ENCODE results near the gene SLC2A1. TPM values are rescaled to one million over a fixed set of nuclear protein-coding genes. Genes with fewer than 3 reads are reported as not detected.
"Not testable (repeated sequence)": the region's sequence is repeated elsewhere in the genome, so short reads cannot be mapped to it uniquely, and the experiment has no call there.

The SLC2A1 gene
- total RNA-seq, 1 donor from 2014 or later, result 265 TPM

- no peak overlapping the region for H3K27ac Mint-ChIP-seq (ENCODE audit: unreplicated experiment)
- peak; percentile 44 for DNase-seq (ENCODE audit: low read depth, low spot score)
- H3K4me3 Mint-ChIP-seq, result peak overlapping the region; percentile 85
- peaks cover 4% of the 10 kb centered on the region for H3K36me3 Mint-ChIP-seq (ENCODE audit: low read depth)
- H3K4me1 Mint-ChIP-seq, result peaks cover 47% of the 10 kb centered on the region
- peaks cover 12% of the 10 kb centered on the region for H3K27me3 Mint-ChIP-seq (ENCODE audit: low read depth)
- TF ChIP-seq CTCF (conservative IDR thresholded peaks at IDR 0.05), result peak; percentile 70
- H3K9me3 Mint-ChIP-seq, result no peaks in the 10 kb centered on the region
These were observed 35.8 kb downstream of the SLC2A1 start for GRCh38 chr1:42922687-42923366.

- H3K36me3 Mint-ChIP-seq (ENCODE audit: low read depth), result no peaks in the 10 kb centered on the region
- no peaks in the 10 kb centered on the region for H3K9me3 Mint-ChIP-seq
- no peak overlapping the region for H3K4me3 Mint-ChIP-seq
- TF ChIP-seq CTCF (conservative IDR thresholded peaks at IDR 0.05), result no peak
- H3K27me3 Mint-ChIP-seq (ENCODE audit: low read depth), result peaks cover 12% of the 10 kb centered on the region
- H3K27ac Mint-ChIP-seq (ENCODE audit: unreplicated experiment), result no peak overlapping the region
- DNase-seq (ENCODE audit: low read depth, low spot score), result no peak
- peaks cover 38% of the 10 kb centered on the region for H3K4me1 Mint-ChIP-seq
These were observed 36.9 kb downstream of the SLC2A1 start for GRCh38 chr1:42921769-42922168.

- not testable (repeated sequence) for DNase-seq (ENCODE audit: low read depth, low spot score); H3K27ac Mint-ChIP-seq (ENCODE audit: unreplicated experiment); H3K9me3 Mint-ChIP-seq; H3K4me3 Mint-ChIP-seq
- Mint-ChIP-seq H3K36me3 (ENCODE audit: low read depth) (peaks cover 11% of the 10 kb centered on the region), H3K27me3 (ENCODE audit: low read depth) (peaks cover 12% of the 10 kb centered on the region), H3K4me1 (peaks cover 22% of the 10 kb centered on the region)
These were observed 39.0 kb downstream of the SLC2A1 start for GRCh38 chr1:42919651-42920050.

GRCh38 chr1:42917241-42917495 lies 41.5 kb downstream of the SLC2A1 start:
- DNase-seq (ENCODE audit: low read depth, low spot score), result no peak
- H3K4me3 Mint-ChIP-seq, result no peak overlapping the region
- H3K4me1 Mint-ChIP-seq, result peaks cover 4% of the 10 kb centered on the region
- H3K27ac Mint-ChIP-seq (ENCODE audit: unreplicated experiment), result no peak overlapping the region
- peaks cover 22% of the 10 kb centered on the region for H3K36me3 Mint-ChIP-seq (ENCODE audit: low read depth)
- no peak for TF ChIP-seq CTCF (conservative IDR thresholded peaks at IDR 0.05)
- peaks cover 13% of the 10 kb centered on the region for H3K9me3 Mint-ChIP-seq
- H3K27me3 Mint-ChIP-seq (ENCODE audit: low read depth), result no peaks in the 10 kb centered on the region

- Mint-ChIP-seq H3K27ac (ENCODE audit: unreplicated experiment) (no peak overlapping the region), H3K27me3 (ENCODE audit: low read depth) (no peaks in the 10 kb centered on the region), H3K4me1 (peaks cover 4% of the 10 kb centered on the region), H3K36me3 (ENCODE audit: low read depth) (peaks cover 22% of the 10 kb centered on the region), H3K9me3 (peaks cover 13% of the 10 kb centered on the region), H3K4me3 (no peak overlapping the region)
- DNase-seq (ENCODE audit: low read depth, low spot score), result no peak
- no peak for TF ChIP-seq CTCF (conservative IDR thresholded peaks at IDR 0.05)
These were observed 43.2 kb downstream of the SLC2A1 start for GRCh38 chr1:42915456-42915855.

- no peaks in the 10 kb centered on the region for H3K27me3 Mint-ChIP-seq (ENCODE audit: low read depth)
- peaks cover 4% of the 10 kb centered on the region for H3K4me1 Mint-ChIP-seq
- peaks cover 22% of the 10 kb centered on the region for H3K36me3 Mint-ChIP-seq (ENCODE audit: low read depth)
- H3K27ac Mint-ChIP-seq (ENCODE audit: unreplicated experiment), result no peak overlapping the region
- H3K4me3 Mint-ChIP-seq, result no peak overlapping the region
- peaks cover 13% of the 10 kb centered on the region for H3K9me3 Mint-ChIP-seq
- no peak for DNase-seq (ENCODE audit: low read depth, low spot score)
- TF ChIP-seq CTCF (conservative IDR thresholded peaks at IDR 0.05), result no peak
These were observed 44.5 kb downstream of the SLC2A1 start for GRCh38 chr1:42914092-42914627.
